Measurements from ENCODE around the gene PLCL1.

- TF ChIP-seq CTCF (conservative IDR thresholded peaks at IDR 0.05) (peak; percentile 58), ZFX (IDR thresholded peaks at IDR 0.05) (no peak)
These were observed 18.1 kb upstream of the PLCL1 start for GRCh38 chr2:197786010-197786877.
